ENCODE results near the gene KIF3B. TPM values are rescaled to one million over a fixed set of nuclear protein-coding genes. Genes with fewer than 3 reads are reported as not detected.

The KIF3B gene
- total RNA-seq, 6 experiments from 2014 or later = 29.9 to 33.7 (median 31.9) TPM

GRCh38 chr20:32304131-32304746 is 26.8 kb downstream of the KIF3B start:
- no peak for DNase-seq
- TF ChIP-seq CTCF (IDR thresholded peaks at IDR 0.05) = no peak
- Mint-ChIP-seq H3K4me3 (no peak overlapping the region), H3K36me3 (ENCODE audit: low read depth) (no peaks in the 10 kb centered on the region), H3K27me3 (ENCODE audit: insufficient read depth) (no peaks in the 10 kb centered on the region; the same call in 1 of the 2 replicates), H3K9me3 (no peaks in the 10 kb centered on the region), H3K27ac (no peak overlapping the region), H3K4me1 (ENCODE audit: low read depth) (peaks cover 20% of the 10 kb centered on the region)

- Mint-ChIP-seq H3K9me3 (no peaks in the 10 kb centered on the region), H3K36me3 (ENCODE audit: low read depth) (peaks cover 47% of the 10 kb centered on the region), H3K27me3 (ENCODE audit: insufficient read depth) (peaks cover 8% of the 10 kb centered on the region), H3K27ac (no peak overlapping the region), H3K4me1 (ENCODE audit: low read depth) (peaks cover 14% of the 10 kb centered on the region), H3K4me3 (no peak overlapping the region)
- TF ChIP-seq CTCF (IDR thresholded peaks at IDR 0.05) = no peak
- no peak for DNase-seq
Measured at GRCh38 chr20:32312718-32313424, 35.4 kb downstream of the KIF3B start.

- no peak for TF ChIP-seq CTCF (IDR thresholded peaks at IDR 0.05)
- Mint-ChIP-seq H3K4me1 (ENCODE audit: low read depth) (peaks cover 25% of the 10 kb centered on the region), H3K27me3 (ENCODE audit: insufficient read depth) (peaks cover 8% of the 10 kb centered on the region), H3K36me3 (ENCODE audit: low read depth) (peaks cover 53% of the 10 kb centered on the region), H3K27ac (no peak overlapping the region), H3K4me3 (no peak overlapping the region), H3K9me3 (no peaks in the 10 kb centered on the region)
- DNase-seq = no peak
Measured at GRCh38 chr20:32314768-32315167, 37.3 kb downstream of the KIF3B start.

- Mint-ChIP-seq H3K36me3 (ENCODE audit: low read depth) (peaks cover 48% of the 10 kb centered on the region), H3K27me3 (ENCODE audit: insufficient read depth) (peaks cover 8% of the 10 kb centered on the region)
- no peak for TF ChIP-seq CTCF (IDR thresholded peaks at IDR 0.05)
Measured at GRCh38 chr20:32315399-32315798, 37.9 kb downstream of the KIF3B start.

GRCh38 chr20:32315891-32316290 is 38.4 kb downstream of the KIF3B start:
- Mint-ChIP-seq H3K27ac (no peak overlapping the region), H3K27me3 (ENCODE audit: insufficient read depth) (peaks cover 8% of the 10 kb centered on the region), H3K36me3 (ENCODE audit: low read depth) (peaks cover 48% of the 10 kb centered on the region), H3K4me1 (ENCODE audit: low read depth) (peaks cover 25% of the 10 kb centered on the region), H3K9me3 (no peaks in the 10 kb centered on the region), H3K4me3 (no peak overlapping the region)
- TF ChIP-seq CTCF (IDR thresholded peaks at IDR 0.05) = no peak
- DNase-seq = no peak

More at GRCh38 chr20:32315399-32315798, 37.9 kb downstream of the KIF3B start:
- no peak overlapping the region for H3K4me3 Mint-ChIP-seq
- peaks cover 25% of the 10 kb centered on the region for H3K4me1 Mint-ChIP-seq (ENCODE audit: low read depth)
- no peak overlapping the region for H3K27ac Mint-ChIP-seq
- DNase-seq = no peak
- no peaks in the 10 kb centered on the region for H3K9me3 Mint-ChIP-seq
